B cell (primary cell): ENCODE measurements around the gene CHSY3. TPM values are rescaled to one million over a fixed set of nuclear protein-coding genes. Genes with fewer than 3 reads are reported as not detected.

Experiments used
- ATAC-seq: fragments of 200-7000 bp; cut with Tn5 transposase; one replicate; pipeline ENCODE4 v1.10.0; 2021; ENCODE audit warnings: low read depth, mild to moderate bottlenecking, moderate number of reproducible peaks, moderate library complexity
- CTCF ChIA-PET: fragments of 350-600 bp; sonication (Branson Sonifier 250); formaldehyde crosslinking; loops from one replicate; lab custom pipeline; 2021; ENCODE audit warnings: antibody characterized with exemption, inconsistent platforms; lab: Charles Lee
- POLR2A ChIA-PET: fragments of 350-600 bp; sonication (Branson Sonifier 250); formaldehyde crosslinking; loops from one replicate; lab custom pipeline; 2021; ENCODE audit warnings: antibody characterized with exemption; lab: Charles Lee
- DNase-seq: peaks from one replicate; pipeline ENCODE4 v3.0.0; 2013
- H2AFZ ChIP-seq: 2 replicates; pipeline ENCODE4 v1.6.1; 2012; ENCODE audit warnings: mild to moderate bottlenecking, low read depth, low read length; ENCODE audit not compliant: insufficient read depth, poor library complexity, severe bottlenecking
- H3K27ac ChIP-seq, 2 donors: 1 replicate in 1 of 2; 2 replicates in 1 of 2; pipeline ENCODE4 v1.5.1; 2012 to 2013; ENCODE audit warnings: low read length in 2 of 2, mild to moderate bottlenecking in 2 of 2, moderate library complexity in 1 of 2
- H3K27me3 ChIP-seq, 4 experiments: fragments of 200-600 bp in 1 of 4; sonication (generic) in 1 of 4; replicated peaks in 1 of 4; 1 replicate in 2 of 4; 2 replicates in 2 of 4; pipeline versions ENCODE4 v1.6.1 to v1.7.0; 2013 to 2016; ENCODE audit warnings: low read length in 3 of 4, mild to moderate bottlenecking in 2 of 4, mixed read lengths in 1 of 4, moderate library complexity in 1 of 4; ENCODE audit not compliant: insufficient read depth in 4 of 4, control insufficient read depth in 3 of 4; ENCODE audit errors: control extremely low read depth in 1 of 4
- H3K36me3 ChIP-seq, 2 experiments: replicated peaks in 1 of 2; 1 replicate in 1 of 2; 2 replicates in 1 of 2; pipeline versions ENCODE4 v1.6.1 to v1.7.1; 2013; ENCODE audit warnings: low read length in 1 of 2; ENCODE audit not compliant: insufficient read depth in 2 of 2, control insufficient read depth in 1 of 2; ENCODE audit errors: control extremely low read depth in 1 of 2, extremely low read depth in 1 of 2
- H3K4me1 ChIP-seq, 2 donors: fragments of 200-600 bp in 1 of 2; sonication (generic) in 1 of 2; 1 replicate in 1 of 2; 2 replicates in 1 of 2; pipeline versions ENCODE4 v1.5.1 to v1.6.1; 2013 to 2017; ENCODE audit warnings: low read length in 2 of 2; ENCODE audit not compliant: control insufficient read depth in 2 of 2, insufficient read depth in 2 of 2
- H3K4me2 ChIP-seq: replicated peaks from 2 replicates; pipeline ENCODE3; 2012; ENCODE audit warnings: mild to moderate bottlenecking, low read depth, low read length; ENCODE audit not compliant: poor library complexity, severe bottlenecking
- H3K4me3 ChIP-seq, 5 experiments: fragments of 200-600 bp in 1 of 5; sonication (generic) in 1 of 5; 1 replicate in 3 of 5; 2 replicates in 2 of 5; pipeline versions ENCODE4 v1.5.1 to v1.7.0; 2011 to 2016; ENCODE audit warnings: low read length in 4 of 5, mild to moderate bottlenecking in 4 of 5, low read depth in 2 of 5, control low read depth in 1 of 5, moderate library complexity in 1 of 5; ENCODE audit not compliant: insufficient read depth in 1 of 5; ENCODE audit errors: control extremely low read depth in 1 of 5, extremely low read depth in 1 of 5
- H3K79me2 ChIP-seq: fragments of 200-600 bp; sonication (generic); one replicate; pipeline ENCODE4 v1.6.0; 2016; ENCODE audit warnings: low read length; ENCODE audit not compliant: control insufficient read depth, insufficient read depth
- H3K9ac ChIP-seq: fragments of 200-600 bp; sonication (generic); 2 replicates; pipeline ENCODE4 v1.6.1; 2017; ENCODE audit warnings: mild to moderate bottlenecking, low read length, moderate library complexity
- H3K9me3 ChIP-seq, 3 donors: one replicate each; pipeline versions ENCODE4 v1.6.1 to v1.7.1; 2013; ENCODE audit warnings: low read length in 2 of 3; ENCODE audit not compliant: control insufficient read depth in 2 of 3, insufficient read depth in 1 of 3; ENCODE audit errors: control extremely low read depth in 1 of 3
- H4K20me1 ChIP-seq: 2 replicates; pipeline ENCODE4 v1.6.0; 2012; ENCODE audit warnings: mild to moderate bottlenecking, low read length; ENCODE audit not compliant: insufficient read depth, control insufficient read depth, poor library complexity, severe bottlenecking
- H3K27ac Mint-ChIP-seq: one replicate; pipeline ENCODE4 v1.8.0; 2021; ENCODE audit warnings: mixed read lengths
- H3K27me3 Mint-ChIP-seq: one replicate; pipeline ENCODE4 v1.8.0; 2021; ENCODE audit warnings: mixed read lengths
- H3K4me1 Mint-ChIP-seq: one replicate; pipeline ENCODE4 v1.8.0; 2021; ENCODE audit warnings: mixed read lengths
- H3K4me3 Mint-ChIP-seq: one replicate; pipeline ENCODE4 v1.8.0; 2021; ENCODE audit warnings: mixed read lengths
- H3K9me3 Mint-ChIP-seq: one replicate; pipeline ENCODE4 v1.8.0; 2022; ENCODE audit warnings: mixed read lengths; ENCODE audit not compliant: insufficient read depth
- EZH2 ChIP-seq: IDR thresholded peaks from 2 replicates; pipeline ENCODE4 v1.6.1; 2012; ENCODE audit warnings: borderline replicate concordance, low read depth, mild to moderate bottlenecking, moderate library complexity, low read length; ENCODE audit not compliant: insufficient read depth, poor library complexity, severe bottlenecking
- WGBS: methylation state at CpG from one replicate; pipeline ENCODE4 v1.1.5; 2013; ENCODE audit warnings: missing lambda C conversion rate; ENCODE audit not compliant: insufficient coverage; 5-methylcytosine and 5-hydroxymethylcytosine counted together
- intact Hi-C: fragments of 100-400 bp; cut with micrococcal nuclease; formaldehyde crosslinking; loops from one replicate; pipeline ENCODE4 v1.10.0; 2022
- polyA plus RNA-seq: library from polyadenylated mRNA; depleted of rRNA; stranded (reverse); fragments of >200 nt; gene quantifications from 2 replicates; pipeline ENCODE4 v1.2.3, GENCODE V29; 2012
- total RNA-seq, 2 donors: library from RNA; stranded (reverse); fragments of 120-200 nt in 1 of 2; gene quantifications; 1 replicate in 1 of 2; 2 replicates in 1 of 2; pipeline versions ENCODE4 v1.2.3 to v1.2.4, GENCODE V29; 2013 to 2022
- TF ChIP-seq, protein P1 (sequence below): fragments of 200-600 bp; IDR thresholded peaks from one replicate; pipeline ENCODE4 v1.8.0; 2022; ENCODE audit warnings: antibody characterized with exemption, mild to moderate bottlenecking

CHSY3 gene
- total and polyA plus RNA-seq, 2 donors (not counting 1 experiment from before 2014, with no cell fraction given), result not detected

DNA sequence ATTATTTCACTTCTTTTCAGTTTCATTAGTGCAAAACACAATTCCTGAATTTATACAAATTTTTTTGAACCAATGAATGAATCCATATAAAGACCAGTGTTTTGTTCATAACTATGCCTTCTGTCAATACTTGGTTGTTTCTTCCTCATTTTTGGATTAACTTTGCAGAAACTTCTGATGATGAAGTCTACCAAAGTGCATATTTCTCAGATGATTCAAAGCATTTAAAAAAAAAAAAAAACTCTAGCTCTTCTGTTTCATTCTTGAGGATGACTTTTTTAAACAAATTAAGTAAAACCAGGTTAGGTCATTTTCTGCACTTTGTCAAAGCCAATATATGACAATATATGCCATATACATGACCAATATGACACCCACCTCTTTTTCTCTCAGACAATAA, 92.6 kb downstream of the CHSY3 start:
- no peak overlapping the region for H3K4me2 ChIP-seq
- TF ChIP-seq, protein P1, sequence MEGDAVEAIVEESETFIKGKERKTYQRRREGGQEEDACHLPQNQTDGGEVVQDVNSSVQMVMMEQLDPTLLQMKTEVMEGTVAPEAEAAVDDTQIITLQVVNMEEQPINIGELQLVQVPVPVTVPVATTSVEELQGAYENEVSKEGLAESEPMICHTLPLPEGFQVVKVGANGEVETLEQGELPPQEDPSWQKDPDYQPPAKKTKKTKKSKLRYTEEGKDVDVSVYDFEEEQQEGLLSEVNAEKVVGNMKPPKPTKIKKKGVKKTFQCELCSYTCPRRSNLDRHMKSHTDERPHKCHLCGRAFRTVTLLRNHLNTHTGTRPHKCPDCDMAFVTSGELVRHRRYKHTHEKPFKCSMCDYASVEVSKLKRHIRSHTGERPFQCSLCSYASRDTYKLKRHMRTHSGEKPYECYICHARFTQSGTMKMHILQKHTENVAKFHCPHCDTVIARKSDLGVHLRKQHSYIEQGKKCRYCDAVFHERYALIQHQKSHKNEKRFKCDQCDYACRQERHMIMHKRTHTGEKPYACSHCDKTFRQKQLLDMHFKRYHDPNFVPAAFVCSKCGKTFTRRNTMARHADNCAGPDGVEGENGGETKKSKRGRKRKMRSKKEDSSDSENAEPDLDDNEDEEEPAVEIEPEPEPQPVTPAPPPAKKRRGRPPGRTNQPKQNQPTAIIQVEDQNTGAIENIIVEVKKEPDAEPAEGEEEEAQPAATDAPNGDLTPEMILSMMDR, result no peak
- TF ChIP-seq EZH2, result no peak
- intact Hi-C loops, result no loop called here

DNA sequence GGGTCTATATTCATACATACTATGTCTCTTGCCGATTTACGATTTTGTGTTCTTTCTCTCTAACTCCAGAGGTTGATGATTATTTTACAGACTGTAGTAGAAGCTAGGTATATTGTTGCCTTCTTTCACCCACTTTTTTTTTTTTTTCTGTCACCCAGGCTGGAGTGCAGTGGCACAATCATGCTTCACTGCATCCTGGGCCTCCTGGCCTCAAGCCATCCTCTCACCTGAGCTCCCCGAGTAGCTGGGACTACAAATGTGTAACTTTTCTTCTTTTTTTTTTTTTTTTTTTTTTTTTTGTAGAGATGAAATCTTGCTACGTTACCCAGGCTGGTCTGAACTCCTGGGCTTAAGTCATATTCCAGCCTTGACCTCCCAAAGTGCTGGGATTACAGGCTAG, 96.2 kb downstream of the CHSY3 start:
- H3K4me3 Mint-ChIP-seq, result no peak overlapping the region

More for the DNA sequence above, 92.6 kb downstream of the CHSY3 start:
- CTCF ChIA-PET, result no interaction called here
- no peaks in the 10 kb centered on the region for H3K27me3 ChIP-seq
- H3K27ac ChIP-seq, result no peak overlapping the region
- no peaks in the 10 kb centered on the region for H3K79me2 ChIP-seq
- no peaks in the 10 kb centered on the region for H3K36me3 ChIP-seq
- H3K4me3 ChIP-seq, result no peak overlapping the region
- no peaks in the 10 kb centered on the region for H4K20me1 ChIP-seq
- H2AFZ ChIP-seq, result no peak overlapping the region
- no peaks in the 10 kb centered on the region for H3K9me3 ChIP-seq
- no peaks in the 10 kb centered on the region for H3K9me3 Mint-ChIP-seq
- H3K27me3 Mint-ChIP-seq, result no peaks in the 10 kb centered on the region
- no peaks in the 10 kb centered on the region for H3K4me1 ChIP-seq
- H3K9ac ChIP-seq, result no peak overlapping the region
- no peak overlapping the region for H3K27ac Mint-ChIP-seq
- DNase-seq (no peak), ATAC-seq (no peak)
- POLR2A ChIA-PET, result no interaction called here
- no peak overlapping the region for H3K4me3 Mint-ChIP-seq
- H3K4me1 Mint-ChIP-seq, result no peaks in the 10 kb centered on the region

More for the DNA sequence above, 96.2 kb downstream of the CHSY3 start:
- Histone ChIP-seq H3K4me3 (no peak overlapping the region), H4K20me1 (no peaks in the 10 kb centered on the region), H3K79me2 (no peaks in the 10 kb centered on the region), H3K36me3 (no peaks in the 10 kb centered on the region), H3K4me1 (no peaks in the 10 kb centered on the region), H2AFZ (no peak overlapping the region), H3K9ac (no peak overlapping the region), H3K9me3 (no peaks in the 10 kb centered on the region), H3K27ac (no peak overlapping the region), H3K27me3 (no peaks in the 10 kb centered on the region), H3K4me2 (no peak overlapping the region)
- ChIA-PET POLR2A (no interaction called here), CTCF (no interaction called here)
- TF ChIP-seq EZH2, result no peak
- TF ChIP-seq, protein P1, result no peak
- Mint-ChIP-seq H3K27ac (no peak overlapping the region), H3K9me3 (no peaks in the 10 kb centered on the region), H3K4me1 (no peaks in the 10 kb centered on the region), H3K27me3 (no peaks in the 10 kb centered on the region)
- intact Hi-C loops, result no loop called here
- no peak for DNase-seq
- ATAC-seq, result no peak
- WGBS, result no CpG with 5 or more reads among the region's 4 CpGs
